Astrocyte (in vitro differentiated cells and primary cell): ENCODE measurements around the gene CPNE2.

ENCODE experiments used
- CTCF ChIP-seq: IDR thresholded peaks from 2 replicates; pipeline ENCODE4 v1.5.1; 2011; ENCODE audit warnings: low read depth, mild to moderate bottlenecking, inconsistent platforms, low read length, moderate library complexity; ENCODE audit not compliant: insufficient read depth
- EZH2 ChIP-seq: IDR thresholded peaks from 2 replicates; pipeline ENCODE4 v1.6.1; 2012; ENCODE audit warnings: mild to moderate bottlenecking, low read length, inconsistent platforms; ENCODE audit not compliant: insufficient read depth

GRCh38 chr16:57128771-57129389, 36.5 kb downstream of the CPNE2 start:
- TF ChIP-seq CTCF (no peak), EZH2 (no peak)
